GM19025 (cell line): ENCODE data around the gene OR5K2.

Experiments
- ATAC-seq: cut with Tn5 transposase; IDR thresholded peaks from one replicate; pipeline ENCODE4 v1.9.1; 2021; ENCODE audit warnings: mild to moderate bottlenecking, low read depth, moderate library complexity; ENCODE audit not compliant: unreplicated experiment

The OR5K2 gene

GRCh38 chr3:98497381-98497780, at the start of gene OR5K2:
TSS of gene OR5K2 (plus strand) at chr3:98497681. CDS start at chr3:98497681, 0 bp downstream.
- ATAC-seq: no peak

DNA sequence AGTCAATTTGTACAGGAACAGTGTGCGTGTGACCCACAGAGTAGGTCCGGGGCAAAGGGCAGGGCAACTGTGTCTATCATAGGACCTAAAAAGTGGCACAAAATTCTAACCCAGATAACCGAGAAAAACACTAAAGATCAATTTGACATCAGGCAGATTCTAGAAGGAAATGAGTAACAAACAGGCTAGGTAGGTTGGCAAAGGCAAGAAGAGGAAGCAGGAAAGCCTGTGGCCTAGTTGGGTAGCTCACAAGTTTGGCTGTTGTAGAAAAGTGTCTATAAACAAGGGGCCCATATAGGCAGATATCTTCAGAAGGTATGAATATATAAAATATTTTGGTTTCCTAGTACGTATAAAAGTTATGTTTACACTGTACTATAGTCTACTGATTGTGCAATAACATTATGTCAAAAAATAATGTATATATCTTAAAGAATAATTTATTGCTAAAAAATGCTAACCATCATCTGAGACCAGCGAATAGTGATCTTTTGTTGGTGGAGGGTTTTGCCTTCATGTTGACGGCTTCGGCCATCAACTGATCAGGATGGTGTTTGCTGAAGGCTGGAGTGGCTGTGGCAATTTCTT, 47.8 kb upstream of the OR5K2 start:
- ATAC-seq: no peak

GRCh38 chr3:98450372-98450771, 47.1 kb upstream of the OR5K2 start:
- ATAC-seq: no peak

DNA sequence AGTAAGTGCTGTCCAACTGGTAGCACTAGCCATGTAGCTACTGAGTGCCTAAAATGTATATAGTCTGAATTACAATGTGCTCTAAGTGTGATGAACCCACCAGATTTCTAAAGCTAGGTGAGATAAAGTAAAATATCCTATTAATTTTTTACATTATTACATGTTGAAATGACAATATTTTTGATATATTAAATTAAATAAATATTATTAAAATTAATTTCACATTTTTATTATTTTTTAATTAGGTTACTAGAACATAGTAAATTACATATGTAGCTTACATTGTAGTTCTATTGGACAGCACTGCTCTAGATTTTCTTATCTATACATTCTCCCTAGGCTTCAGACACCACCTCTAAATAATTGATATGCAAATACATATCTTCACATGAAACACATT, 43.7 kb upstream of the OR5K2 start:
- ATAC-seq: no peak

DNA sequence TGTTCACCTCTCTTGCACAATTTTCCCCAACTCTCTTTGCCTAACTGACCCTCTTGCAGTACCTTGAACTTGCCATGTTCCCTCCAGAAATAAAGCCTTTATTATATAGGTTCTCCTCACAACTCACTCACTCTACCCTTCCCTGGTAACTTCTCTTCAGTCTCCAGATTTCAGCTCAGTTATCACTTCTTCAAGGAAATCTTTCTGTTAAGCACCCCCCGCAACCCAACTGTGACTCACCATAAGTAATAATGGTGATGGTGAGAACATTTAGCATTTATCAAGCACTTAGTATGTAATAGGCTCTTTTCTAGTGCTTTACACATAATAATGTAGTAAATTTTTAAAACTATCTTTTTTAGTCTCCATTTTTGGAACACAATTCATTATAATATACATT, 42.6 kb upstream of the OR5K2 start:
- no peak for ATAC-seq

DNA sequence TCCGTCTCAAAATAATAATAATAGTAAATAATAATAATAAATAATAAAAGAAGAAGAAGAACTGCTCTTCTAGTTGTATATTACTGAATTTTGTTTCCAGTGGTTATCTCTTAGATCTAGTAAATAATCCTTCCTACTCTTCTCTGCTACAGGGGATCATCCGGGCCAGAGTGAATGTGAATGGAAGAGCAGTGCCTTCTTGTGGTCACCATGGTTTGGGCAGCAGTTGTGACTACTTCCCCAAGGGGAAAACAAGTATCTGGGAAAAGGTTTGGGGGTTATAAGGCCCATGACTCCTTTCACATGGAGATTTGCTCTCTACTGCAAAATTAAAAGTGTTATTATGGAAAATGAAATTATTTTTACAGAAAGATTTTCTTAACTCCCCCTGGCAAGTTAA, 39.9 kb upstream of the OR5K2 start:
- no peak for ATAC-seq

- no peak for ATAC-seq
These were observed 37.3 kb upstream of the OR5K2 start for GRCh38 chr3:98460220-98460619.

DNA sequence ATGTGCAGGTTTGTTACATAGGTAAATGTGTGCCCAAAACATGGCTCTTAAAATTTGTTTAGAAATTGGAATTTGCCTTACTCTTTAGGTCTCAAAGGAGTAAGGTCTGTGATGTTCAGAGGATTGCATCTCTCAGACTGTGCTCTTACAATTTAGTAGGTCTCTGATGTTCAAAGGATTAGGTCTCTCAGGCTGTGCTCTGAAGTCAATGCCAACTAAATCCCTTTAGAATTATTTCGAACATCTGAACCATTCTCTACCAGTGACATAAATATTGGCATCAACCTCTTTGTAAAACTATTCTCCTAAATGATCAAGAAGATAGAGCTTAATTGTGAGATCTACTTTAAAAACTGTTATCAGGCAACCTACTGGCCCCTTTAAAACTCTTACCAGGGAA, 34.6 kb upstream of the OR5K2 start, which contains the start of gene OR5K1:
Gene OR5K1 (plus strand): TSS at position 301 of the 400 bp plus-strand sequence. CDS start 6,376 bp downstream, outside the sequence.
- ATAC-seq: no peak

DNA sequence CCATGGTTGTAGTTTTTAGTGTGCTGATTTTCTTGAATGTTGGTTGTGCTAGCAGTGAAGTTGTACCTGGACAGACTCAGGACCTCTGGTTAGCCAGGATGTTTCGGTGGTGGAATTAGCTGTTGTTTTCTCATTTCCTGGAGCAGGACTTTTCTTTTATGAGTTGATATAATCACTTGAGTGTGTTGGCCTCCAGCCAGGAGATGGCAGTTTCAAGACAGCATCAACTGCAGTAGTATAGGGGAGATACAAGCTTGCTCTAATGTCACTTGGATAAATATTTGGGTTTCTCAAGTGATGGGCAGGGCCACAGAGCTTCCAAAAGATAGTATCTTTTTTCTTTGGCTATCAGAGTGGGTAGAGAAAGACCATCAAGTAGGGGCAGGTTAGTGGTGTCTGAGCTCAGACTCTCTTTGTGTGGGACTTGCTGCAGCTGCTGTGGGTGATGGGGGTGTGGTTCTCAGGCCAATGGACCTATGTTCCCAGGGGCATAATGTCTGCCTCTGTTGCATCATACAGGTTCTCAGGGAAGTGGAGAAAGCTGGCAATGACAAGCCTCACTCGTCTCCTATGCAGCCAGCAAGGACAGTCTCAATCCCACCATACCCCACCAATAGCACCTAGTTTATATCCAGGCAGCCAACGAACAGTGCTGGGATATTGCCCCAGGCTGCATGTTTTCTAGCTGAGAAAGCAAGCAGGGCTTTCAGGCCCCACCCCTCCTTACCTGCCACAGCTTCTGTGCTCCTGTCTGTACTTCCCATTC, 14.6 kb upstream of the OR5K2 start:
- no peak for ATAC-seq

DNA sequence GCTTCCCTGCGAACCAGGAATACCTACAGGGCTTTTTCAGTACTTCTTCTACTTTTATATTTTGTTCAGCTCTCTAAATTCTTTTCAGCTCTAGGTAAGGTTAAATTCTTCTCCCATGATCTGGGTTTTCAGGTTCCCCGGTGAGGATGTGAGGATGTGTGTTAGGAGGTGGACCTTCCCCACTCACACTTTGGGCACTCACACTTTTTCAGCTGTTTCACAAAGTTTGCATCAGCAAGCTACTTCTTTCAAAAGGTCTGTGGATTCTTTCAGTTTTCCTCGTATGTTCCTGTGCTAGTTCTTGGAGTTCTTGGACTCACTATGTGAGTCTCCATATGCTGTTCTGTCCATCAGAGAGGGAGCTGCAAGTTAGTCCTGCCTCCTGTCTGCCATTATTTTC, 13.9 kb upstream of the OR5K2 start:
- ATAC-seq: no peak

DNA sequence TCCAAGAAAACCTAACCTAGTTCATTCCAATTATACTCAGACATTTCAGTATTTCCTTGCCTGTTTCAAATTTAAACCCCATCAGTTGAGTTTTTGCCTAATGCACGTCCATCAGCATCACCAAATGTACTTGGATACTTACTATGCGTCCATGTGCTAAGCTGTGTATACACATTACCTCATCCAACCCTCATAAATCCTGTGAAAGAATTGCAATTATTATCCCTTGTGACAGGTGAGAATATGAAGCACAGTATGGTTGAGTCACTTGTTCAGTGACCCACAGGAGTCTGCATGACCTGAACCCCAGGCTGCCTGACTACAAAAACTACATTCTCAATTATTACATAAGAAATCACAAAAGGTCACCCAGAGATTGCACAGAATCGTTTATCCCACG, 2.5 kb downstream of the OR5K2 start:
- ATAC-seq: no peak

GRCh38 chr3:98501270-98501669, 3.8 kb downstream of the OR5K2 start:
- no peak for ATAC-seq

- ATAC-seq: no peak
These were observed 4.5 kb downstream of the OR5K2 start for GRCh38 chr3:98501863-98502576.

DNA sequence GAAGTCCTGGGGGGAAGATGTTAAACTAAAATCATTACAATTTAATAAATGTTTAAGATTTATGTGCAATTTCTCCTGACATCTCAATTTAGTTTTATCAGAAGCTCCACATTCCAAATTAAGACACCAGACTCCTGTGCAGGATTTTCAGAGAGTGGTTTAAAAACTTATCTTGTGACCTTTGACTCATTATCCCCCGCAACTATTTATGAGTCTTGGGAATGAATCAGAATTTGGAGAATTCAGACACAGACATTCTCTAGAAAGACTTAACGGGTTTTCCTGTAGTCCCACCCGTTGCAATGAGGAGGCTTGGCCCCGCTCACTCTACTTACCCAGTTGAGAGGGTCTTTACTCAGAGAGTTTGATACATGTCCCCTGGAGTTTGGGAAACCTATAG, 7.1 kb downstream of the OR5K2 start:
- ATAC-seq: no peak

GRCh38 chr3:98508582-98508981, 11.1 kb downstream of the OR5K2 start:
- no peak for ATAC-seq

DNA sequence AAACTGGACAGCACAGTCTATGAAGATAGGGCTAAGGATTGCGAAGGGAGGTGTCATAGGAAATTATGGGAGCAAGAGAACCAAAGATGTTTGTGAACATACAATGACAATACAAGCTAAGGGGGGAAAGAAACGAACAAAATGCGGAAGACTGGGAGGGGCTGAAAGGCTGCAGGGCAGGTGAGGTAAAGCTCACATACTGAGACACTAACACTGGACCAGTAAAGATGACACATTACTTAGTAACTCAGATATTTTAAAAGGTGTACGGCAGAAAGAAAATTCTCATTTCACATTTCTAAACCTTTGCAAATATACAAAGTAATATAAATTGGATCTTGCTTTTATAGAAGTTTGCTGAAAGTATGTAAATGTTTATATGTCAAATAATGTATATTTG, 15.1 kb downstream of the OR5K2 start:
- no peak for ATAC-seq

- ATAC-seq: no peak
These were observed 15.6 kb downstream of the OR5K2 start for GRCh38 chr3:98513091-98513511.

DNA sequence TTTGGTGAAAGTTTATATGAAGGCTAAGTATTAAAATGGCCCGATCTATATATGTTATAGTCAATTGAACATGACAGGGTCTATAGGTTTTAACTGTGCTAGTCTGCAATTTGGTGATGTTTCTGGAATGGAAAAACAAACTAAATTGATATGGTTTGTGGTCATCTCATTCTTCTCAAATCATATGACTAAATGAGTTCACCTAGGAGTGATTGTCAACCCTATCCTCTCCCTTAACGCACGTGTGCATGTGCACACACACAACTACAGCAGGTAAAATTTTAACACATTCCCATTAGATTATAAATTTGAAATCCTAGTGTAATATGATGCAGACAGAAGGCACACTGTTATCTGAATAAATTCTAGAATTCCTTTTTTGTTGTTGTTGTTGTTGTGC, 16.3 kb downstream of the OR5K2 start:
- ATAC-seq: no peak

DNA sequence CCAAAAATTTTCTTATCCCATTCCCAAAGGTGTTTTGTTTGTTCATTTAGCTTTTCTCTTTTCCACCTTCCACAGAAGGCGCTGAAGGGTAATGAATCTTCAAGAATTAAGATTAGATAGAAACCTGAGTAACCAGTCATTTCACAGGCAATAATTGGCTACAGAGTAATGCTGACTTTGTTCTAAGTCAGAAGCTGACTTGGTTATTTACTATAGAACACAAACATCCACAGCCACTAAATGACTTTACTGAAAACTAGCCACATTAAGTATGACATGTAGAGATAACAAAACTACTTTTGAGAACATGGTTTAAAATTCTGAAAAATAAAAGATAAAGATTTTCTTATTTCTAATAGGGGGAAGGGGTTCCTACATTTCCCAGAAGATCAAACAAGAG, 17.5 kb downstream of the OR5K2 start:
- ATAC-seq: no peak

DNA sequence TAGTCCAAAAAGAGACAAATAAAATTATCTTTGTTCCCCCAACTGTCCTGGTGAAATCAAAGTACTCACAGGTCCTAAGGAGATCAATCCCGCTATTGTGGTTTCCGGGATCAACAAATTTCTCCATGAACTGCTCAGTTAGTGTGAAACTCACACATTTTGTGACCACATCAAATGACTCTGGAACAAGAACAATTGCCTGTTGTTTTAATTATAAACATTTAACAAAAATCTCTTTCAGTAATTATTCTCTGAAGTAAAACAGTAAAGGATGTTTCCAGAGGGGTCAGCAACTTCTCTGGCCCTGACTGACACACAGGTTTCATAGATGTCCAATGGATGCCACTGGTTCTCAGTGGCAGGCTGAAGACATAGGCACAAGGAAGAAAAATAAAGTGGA, 21.3 kb downstream of the OR5K2 start:
- ATAC-seq: no peak

DNA sequence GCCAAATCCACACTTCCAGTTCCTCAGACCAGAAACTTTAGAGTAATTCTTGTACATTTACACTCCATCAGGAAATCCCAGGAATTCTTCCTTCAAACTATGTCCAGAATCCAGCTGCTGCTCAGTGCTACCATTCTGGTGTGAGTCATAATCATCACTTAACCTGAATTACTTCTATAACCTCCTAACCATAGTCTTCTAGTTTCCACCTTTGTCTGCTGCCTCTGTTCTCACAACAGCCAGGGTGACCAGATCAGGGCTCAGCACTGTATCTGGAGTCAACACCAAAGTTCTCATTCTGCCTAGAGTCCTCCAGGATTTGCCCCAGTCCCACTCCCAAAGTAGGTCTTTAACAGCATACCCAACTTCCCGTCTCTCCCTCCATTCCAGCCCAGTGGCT, 21.9 kb downstream of the OR5K2 start:
- ATAC-seq: no peak
